ENCODE measurements around the gene TNFRSF13B. TPM values are rescaled to one million over a fixed set of nuclear protein-coding genes. Genes with fewer than 3 reads are reported as not detected.

Gene TNFRSF13B
- total and polyA plus RNA-seq, 2 experiments from 2014 or later, result 0.24 TPM; not detected in 1

- Histone ChIP-seq H3K27me3 (ENCODE audit: insufficient read depth) (no peaks in the 10 kb centered on the region), H4K20me1 (replicated peaks; ENCODE audit: insufficient read depth) (no peaks in the 10 kb centered on the region), H3K9me2 (ENCODE audit: insufficient read depth) (no peaks in the 10 kb centered on the region), H3K79me2 (replicated peaks; ENCODE audit: insufficient read depth) (no peaks in the 10 kb centered on the region), H3K36me3 (ENCODE audit: insufficient read depth) (no peaks in the 10 kb centered on the region), H2AFZ (no peak overlapping the region), H3K4me2 (no peak overlapping the region), H3K27ac (ENCODE audit: low read depth) (no peak overlapping the region), H3K4me3 (no peak overlapping the region), H3K4me1 (ENCODE audit: insufficient read depth) (no peaks in the 10 kb centered on the region), H3F3A (replicated peaks; ENCODE audit: low read depth) (no peaks in the 10 kb centered on the region)
- H3K27me3 Mint-ChIP-seq (ENCODE audit: insufficient read depth, low read depth, poor library complexity), result no peaks in the 10 kb centered on the region
- H3K36me3 Mint-ChIP-seq (ENCODE audit: low read depth), result no peaks in the 10 kb centered on the region; the same call in 2 of the 3 replicates
- H3K9me3 Mint-ChIP-seq, result no peaks in the 10 kb centered on the region; the same call in 2 of the 3 replicates
- TF ChIP-seq EZH2phosphoT487 (IDR thresholded peaks at IDR 0.05; ENCODE audit: unreplicated experiment) (no peak), JUNB (IDR thresholded peaks at IDR 0.05; ENCODE audit: unreplicated experiment) (no peak), POLR2AphosphoS5 (IDR thresholded peaks at IDR 0.05; ENCODE audit: low read depth) (no peak), CREB1 (CRISPR knock-in tag; IDR thresholded peaks at IDR 0.05; ENCODE audit: low read depth) (no peak), CTCF (conservative IDR thresholded peaks at IDR 0.05; ENCODE audit: low read depth in 2 of 2) (no peak), STAT1 (IDR thresholded peaks at IDR 0.05; ENCODE audit: unreplicated experiment) (no peak), ZNF114 (CRISPR knock-in tag; IDR thresholded peaks at IDR 0.05) (no peak), ZNF331 (CRISPR knock-in tag; IDR thresholded peaks at IDR 0.05; ENCODE audit: low read depth) (no peak), EZH2 (IDR thresholded peaks at IDR 0.05; ENCODE audit: low read depth, unreplicated experiment) (no peak), ETS1 (IDR thresholded peaks at IDR 0.05) (no peak), ZNF462 (CRISPR knock-in tag; IDR thresholded peaks at IDR 0.05) (no peak), REST (IDR thresholded peaks at IDR 0.05; ENCODE audit: unreplicated experiment) (no peak), NANOG (IDR thresholded peaks at IDR 0.05; ENCODE audit: borderline replicate concordance) (no peak)
- no peak overlapping the region for H3K4me3 Mint-ChIP-seq
- no peak for DNase-seq (ENCODE audit: low spot score)
- ATAC-seq, result no peak
- H3K4me1 Mint-ChIP-seq, result peaks cover 8% of the 10 kb centered on the region
- H3K27ac Mint-ChIP-seq, result no peak overlapping the region
Measured at GRCh38 chr17:16910341-16910740, 61.6 kb downstream of the TNFRSF13B start.
